Thoracic aorta (tissue), 2 donors: ENCODE data around the gene ADGRG1. TPM values are rescaled to one million over a fixed set of nuclear protein-coding genes. Genes with fewer than 3 reads are reported as not detected.

Experiments used
- ATAC-seq: fragments of 150-250 bp; one replicate; pipeline ENCODE4 v1.8.0; 2017; ENCODE audit warnings: low read depth; ENCODE audit not compliant: insufficient number of reproducible peaks, low FRiP score
- DNase-seq: peaks from one replicate; pipeline ENCODE4 v3.0.0-alpha.2; 2020; ENCODE audit warnings: low spot score
- H3K27ac ChIP-seq, 2 donors: fragments of 200-600 bp; sonication (generic); 1 replicate in 1 of 2; 2 replicates in 1 of 2; pipeline ENCODE4 v1.5.1; 2016; ENCODE audit warnings: mild to moderate bottlenecking in 2 of 2, moderate library complexity in 2 of 2
- H3K27me3 ChIP-seq: fragments of 200-600 bp; sonication (generic); replicated peaks from 2 replicates; pipeline ENCODE4 v1.6.0; 2016; ENCODE audit warnings: mild to moderate bottlenecking; ENCODE audit not compliant: insufficient read depth
- H3K36me3 ChIP-seq: fragments of 200-600 bp; sonication (generic); one replicate; pipeline ENCODE4 v1.5.1; 2016
- H3K4me1 ChIP-seq, 2 donors: fragments of 200-600 bp; sonication (generic); 1 replicate in 1 of 2; 2 replicates in 1 of 2; pipeline versions ENCODE4 v1.5.1 to v1.6.0; 2016; ENCODE audit warnings: low read depth in 2 of 2, mild to moderate bottlenecking in 1 of 2; ENCODE audit not compliant: control insufficient read depth in 1 of 2
- H3K4me3 ChIP-seq: fragments of 200-600 bp; sonication (generic); 2 replicates; pipeline ENCODE4 v1.5.1; 2016; ENCODE audit warnings: mild to moderate bottlenecking
- H3K9me3 ChIP-seq: fragments of 200-600 bp; sonication (generic); 2 replicates; pipeline ENCODE4 v1.5.1; 2016
- total RNA-seq, 2 donors: library from RNA; depleted of rRNA; stranded (reverse); fragments of >200 nt; gene quantifications; one replicate each; pipeline versions ENCODE4 v1.1.0 to v1.2.3, GENCODE V29; 2016
- TF ChIP-seq, protein P1 (sequence below): fragments of 200-600 bp; sonication (generic); IDR thresholded peaks from one replicate; pipeline ENCODE4 v1.5.1; 2019; ENCODE audit warnings: antibody characterized with exemption

Gene ADGRG1
- total RNA-seq, 2 donors from 2014 or later, result 5.4 to 79.1 TPM

DNA sequence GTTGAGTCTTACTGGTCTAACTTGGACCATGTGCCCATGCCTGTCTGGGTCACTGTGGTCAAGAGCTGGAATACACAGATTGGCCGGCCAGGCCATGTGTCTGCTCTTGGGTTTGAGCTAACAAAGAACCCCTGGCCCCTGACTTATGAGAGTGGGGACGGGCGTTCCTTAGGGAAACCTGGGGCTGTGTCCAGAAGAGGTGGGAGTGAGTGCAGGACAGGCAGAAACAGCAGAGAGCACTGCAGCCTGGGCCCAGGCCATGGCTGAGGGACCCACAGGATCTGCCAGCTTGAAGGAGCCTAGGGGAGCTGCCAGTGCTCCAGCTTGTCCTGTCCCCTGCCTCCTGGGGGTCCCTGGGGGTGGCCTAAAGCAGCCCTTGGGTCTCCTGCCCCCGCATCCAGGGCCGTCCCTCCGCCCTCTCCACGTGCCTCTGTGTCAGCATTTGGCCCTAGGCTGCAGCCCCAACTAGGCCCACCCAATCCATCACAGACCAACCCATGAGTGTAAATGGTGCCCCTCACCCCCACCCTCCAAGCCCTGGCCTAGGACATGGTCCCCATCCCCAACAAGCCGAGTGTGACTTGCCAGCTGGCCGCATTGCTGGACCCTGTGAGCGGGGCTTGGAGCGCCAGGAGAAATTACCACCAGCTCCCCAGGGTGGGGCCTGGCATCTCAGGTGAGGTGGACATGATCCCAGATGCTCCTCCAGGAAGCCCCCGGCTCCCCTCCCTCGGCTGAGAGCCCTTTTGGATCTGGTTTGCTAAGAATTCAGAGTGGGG is 53.7 kb downstream of the ADGRG1 start:
- no peaks in the 10 kb centered on the region for H3K27me3 ChIP-seq
- DNase-seq (no peak), ATAC-seq (no peak)
- no peak overlapping the region for H3K27ac ChIP-seq
- H3K9me3 ChIP-seq, result no peaks in the 10 kb centered on the region
- TF ChIP-seq, protein P1, sequence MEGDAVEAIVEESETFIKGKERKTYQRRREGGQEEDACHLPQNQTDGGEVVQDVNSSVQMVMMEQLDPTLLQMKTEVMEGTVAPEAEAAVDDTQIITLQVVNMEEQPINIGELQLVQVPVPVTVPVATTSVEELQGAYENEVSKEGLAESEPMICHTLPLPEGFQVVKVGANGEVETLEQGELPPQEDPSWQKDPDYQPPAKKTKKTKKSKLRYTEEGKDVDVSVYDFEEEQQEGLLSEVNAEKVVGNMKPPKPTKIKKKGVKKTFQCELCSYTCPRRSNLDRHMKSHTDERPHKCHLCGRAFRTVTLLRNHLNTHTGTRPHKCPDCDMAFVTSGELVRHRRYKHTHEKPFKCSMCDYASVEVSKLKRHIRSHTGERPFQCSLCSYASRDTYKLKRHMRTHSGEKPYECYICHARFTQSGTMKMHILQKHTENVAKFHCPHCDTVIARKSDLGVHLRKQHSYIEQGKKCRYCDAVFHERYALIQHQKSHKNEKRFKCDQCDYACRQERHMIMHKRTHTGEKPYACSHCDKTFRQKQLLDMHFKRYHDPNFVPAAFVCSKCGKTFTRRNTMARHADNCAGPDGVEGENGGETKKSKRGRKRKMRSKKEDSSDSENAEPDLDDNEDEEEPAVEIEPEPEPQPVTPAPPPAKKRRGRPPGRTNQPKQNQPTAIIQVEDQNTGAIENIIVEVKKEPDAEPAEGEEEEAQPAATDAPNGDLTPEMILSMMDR, result no peak
- H3K4me1 ChIP-seq, result no peaks in the 10 kb centered on the region
- no peak overlapping the region for H3K4me3 ChIP-seq
- no peaks in the 10 kb centered on the region for H3K36me3 ChIP-seq

DNA sequence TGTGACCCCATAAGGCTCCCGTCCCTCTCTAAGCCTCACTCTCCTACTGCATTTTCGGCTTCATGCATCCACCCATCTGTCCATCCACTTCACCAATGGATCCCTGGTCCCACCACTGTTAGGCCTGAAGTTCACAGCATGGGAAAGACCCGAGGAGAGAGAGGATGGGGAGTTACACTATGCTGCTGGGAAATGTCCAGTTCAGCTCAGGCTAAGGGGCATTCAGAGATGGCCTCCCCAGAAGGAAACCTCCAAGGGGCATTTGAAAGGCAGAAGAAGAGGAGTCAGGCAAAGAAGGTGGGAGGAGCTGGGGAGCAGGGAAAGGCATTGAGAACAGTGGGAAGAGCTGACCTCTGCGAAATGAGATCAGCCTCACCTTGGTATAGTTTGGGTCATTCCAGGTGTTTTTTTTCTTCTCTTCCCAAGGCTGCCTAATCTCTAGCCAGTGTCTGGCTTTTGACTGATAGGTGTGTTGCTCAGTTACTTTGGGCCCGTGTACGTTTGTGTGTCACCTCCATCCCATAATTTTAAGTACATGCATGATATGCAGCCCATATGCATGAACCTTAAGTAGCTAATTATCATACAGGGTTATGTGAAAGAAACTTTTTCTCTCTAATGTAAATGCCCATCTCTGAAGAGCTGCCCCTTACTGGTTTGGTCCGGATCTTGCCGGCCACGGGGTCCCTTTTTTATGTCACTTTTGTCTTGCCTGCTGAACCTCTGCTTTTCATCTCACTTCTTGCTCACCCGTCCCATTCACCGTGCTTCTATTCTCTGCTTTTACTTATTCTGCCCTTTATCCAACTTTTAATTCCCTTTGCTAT is 54.6 kb downstream of the ADGRG1 start:
- DNase-seq (no peak), ATAC-seq (no peak)
- H3K9me3 ChIP-seq, result no peaks in the 10 kb centered on the region

DNA sequence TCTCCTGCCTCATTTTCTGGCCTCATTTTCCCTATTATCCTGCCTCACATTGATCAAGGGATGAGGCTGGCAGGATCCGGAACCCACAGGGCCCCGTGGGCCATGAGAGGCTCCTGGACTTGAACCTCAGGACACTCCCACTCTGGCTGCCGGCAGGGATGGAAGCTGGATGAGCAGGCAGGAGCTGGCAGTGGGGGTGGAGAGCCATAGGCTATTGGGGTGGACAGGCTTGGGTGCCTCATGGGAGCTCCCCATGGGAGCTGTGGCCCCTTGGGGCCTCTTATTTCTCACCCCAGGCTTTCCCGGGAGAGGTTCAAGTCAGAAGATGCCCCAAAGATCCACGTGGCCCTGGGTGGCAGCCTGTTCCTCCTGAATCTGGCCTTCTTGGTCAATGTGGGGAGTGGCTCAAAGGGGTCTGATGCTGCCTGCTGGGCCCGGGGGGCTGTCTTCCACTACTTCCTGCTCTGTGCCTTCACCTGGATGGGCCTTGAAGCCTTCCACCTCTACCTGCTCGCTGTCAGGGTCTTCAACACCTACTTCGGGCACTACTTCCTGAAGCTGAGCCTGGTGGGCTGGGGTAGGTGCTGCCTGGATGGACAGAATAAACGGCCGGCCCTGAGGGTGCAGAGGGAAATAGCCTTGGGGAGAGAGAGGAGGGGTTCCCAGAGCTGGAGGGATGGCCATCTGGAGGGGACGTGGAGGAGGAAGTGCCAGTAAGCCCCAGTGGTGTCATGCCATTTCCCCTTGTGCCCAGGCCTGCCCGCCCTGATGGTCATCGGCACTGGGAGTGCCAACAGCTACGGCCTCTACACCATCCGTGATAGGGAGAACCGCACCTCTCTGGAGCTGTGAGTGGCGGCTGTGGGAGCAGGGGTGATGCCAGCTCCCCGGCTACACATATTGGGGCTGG is 55.5 kb downstream of the ADGRG1 start:
- Histone ChIP-seq H3K27me3 (no peaks in the 10 kb centered on the region), H3K9me3 (no peaks in the 10 kb centered on the region), H3K36me3 (no peaks in the 10 kb centered on the region), H3K27ac (no peak overlapping the region), H3K4me3 (no peak overlapping the region), H3K4me1 (no peaks in the 10 kb centered on the region)
- no peak for ATAC-seq
- no peak for DNase-seq
- TF ChIP-seq, protein P1, result no peak

More for the DNA sequence above, 54.6 kb downstream of the ADGRG1 start:
- TF ChIP-seq, protein P1, result no peak
- no peaks in the 10 kb centered on the region for H3K36me3 ChIP-seq
- H3K27ac ChIP-seq, result no peak overlapping the region
- no peak overlapping the region for H3K4me3 ChIP-seq
- H3K27me3 ChIP-seq, result no peaks in the 10 kb centered on the region
- no peaks in the 10 kb centered on the region for H3K4me1 ChIP-seq

DNA sequence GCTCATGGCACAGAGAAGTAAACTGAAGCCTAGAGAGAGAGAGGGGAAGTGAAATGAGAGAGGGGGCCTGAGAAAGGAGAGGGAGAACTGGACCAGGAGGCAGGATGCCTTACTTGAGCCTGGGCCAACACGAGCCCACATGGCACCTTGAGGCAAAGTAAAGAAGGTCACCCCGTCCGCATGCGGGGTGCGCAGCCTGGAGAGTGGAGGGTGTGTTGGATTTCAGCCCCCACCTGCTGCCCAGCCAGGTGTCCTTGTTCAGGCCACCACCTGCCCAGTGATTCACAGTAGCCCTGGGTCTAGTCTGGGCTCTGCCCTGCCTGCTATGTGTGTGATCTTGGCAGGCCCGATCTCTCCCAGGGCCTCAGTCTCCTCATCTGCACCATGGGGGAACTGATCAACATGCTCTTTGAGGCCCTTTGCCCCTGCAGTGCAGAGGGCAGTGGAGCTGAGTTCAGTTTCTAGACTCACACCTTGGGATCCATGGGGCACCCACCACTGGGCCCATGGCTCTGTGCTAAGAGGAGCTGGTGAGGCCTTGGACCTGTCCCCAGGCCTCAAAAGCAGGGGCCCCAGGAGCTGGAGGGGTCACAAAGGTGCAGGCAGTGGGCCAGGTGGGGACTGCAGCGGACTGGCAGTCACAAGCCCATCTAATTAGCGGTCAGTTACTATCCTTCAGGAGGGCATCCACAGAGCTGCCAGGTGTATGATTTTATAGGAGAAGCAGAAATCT is 56.4 kb downstream of the ADGRG1 start:
- Histone ChIP-seq H3K36me3 (no peaks in the 10 kb centered on the region), H3K4me3 (no peak overlapping the region), H3K27me3 (no peaks in the 10 kb centered on the region), H3K9me3 (no peaks in the 10 kb centered on the region), H3K27ac (no peak overlapping the region), H3K4me1 (no peaks in the 10 kb centered on the region)
- DNase-seq (no peak), ATAC-seq (no peak)
- TF ChIP-seq, protein P1, result no peak
